ENCODE data around the gene RGSL1.

Gene RGSL1

GRCh38 chr1:182589931-182590330 is 140.0 kb downstream of the RGSL1 start:
- TF ChIP-seq, protein P1, sequence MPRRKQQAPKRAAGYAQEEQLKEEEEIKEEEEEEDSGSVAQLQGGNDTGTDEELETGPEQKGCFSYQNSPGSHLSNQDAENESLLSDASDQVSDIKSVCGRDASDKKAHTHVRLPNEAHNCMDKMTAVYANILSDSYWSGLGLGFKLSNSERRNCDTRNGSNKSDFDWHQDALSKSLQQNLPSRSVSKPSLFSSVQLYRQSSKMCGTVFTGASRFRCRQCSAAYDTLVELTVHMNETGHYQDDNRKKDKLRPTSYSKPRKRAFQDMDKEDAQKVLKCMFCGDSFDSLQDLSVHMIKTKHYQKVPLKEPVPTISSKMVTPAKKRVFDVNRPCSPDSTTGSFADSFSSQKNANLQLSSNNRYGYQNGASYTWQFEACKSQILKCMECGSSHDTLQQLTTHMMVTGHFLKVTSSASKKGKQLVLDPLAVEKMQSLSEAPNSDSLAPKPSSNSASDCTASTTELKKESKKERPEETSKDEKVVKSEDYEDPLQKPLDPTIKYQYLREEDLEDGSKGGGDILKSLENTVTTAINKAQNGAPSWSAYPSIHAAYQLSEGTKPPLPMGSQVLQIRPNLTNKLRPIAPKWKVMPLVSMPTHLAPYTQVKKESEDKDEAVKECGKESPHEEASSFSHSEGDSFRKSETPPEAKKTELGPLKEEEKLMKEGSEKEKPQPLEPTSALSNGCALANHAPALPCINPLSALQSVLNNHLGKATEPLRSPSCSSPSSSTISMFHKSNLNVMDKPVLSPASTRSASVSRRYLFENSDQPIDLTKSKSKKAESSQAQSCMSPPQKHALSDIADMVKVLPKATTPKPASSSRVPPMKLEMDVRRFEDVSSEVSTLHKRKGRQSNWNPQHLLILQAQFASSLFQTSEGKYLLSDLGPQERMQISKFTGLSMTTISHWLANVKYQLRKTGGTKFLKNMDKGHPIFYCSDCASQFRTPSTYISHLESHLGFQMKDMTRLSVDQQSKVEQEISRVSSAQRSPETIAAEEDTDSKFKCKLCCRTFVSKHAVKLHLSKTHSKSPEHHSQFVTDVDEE (CRISPR knock-in tag; IDR thresholded peaks at IDR 0.05), result no peak
- TF ChIP-seq ZC3H10 (CRISPR knock-in tag; IDR thresholded peaks at IDR 0.05) (no peak), ZNF8 (CRISPR knock-in tag; IDR thresholded peaks at IDR 0.05) (no peak), ZFP30 (CRISPR knock-in tag; IDR thresholded peaks at IDR 0.05) (no peak), CSDC2 (CRISPR knock-in tag; IDR thresholded peaks at IDR 0.05) (no peak)
- no peak for ATAC-seq

DNA sequence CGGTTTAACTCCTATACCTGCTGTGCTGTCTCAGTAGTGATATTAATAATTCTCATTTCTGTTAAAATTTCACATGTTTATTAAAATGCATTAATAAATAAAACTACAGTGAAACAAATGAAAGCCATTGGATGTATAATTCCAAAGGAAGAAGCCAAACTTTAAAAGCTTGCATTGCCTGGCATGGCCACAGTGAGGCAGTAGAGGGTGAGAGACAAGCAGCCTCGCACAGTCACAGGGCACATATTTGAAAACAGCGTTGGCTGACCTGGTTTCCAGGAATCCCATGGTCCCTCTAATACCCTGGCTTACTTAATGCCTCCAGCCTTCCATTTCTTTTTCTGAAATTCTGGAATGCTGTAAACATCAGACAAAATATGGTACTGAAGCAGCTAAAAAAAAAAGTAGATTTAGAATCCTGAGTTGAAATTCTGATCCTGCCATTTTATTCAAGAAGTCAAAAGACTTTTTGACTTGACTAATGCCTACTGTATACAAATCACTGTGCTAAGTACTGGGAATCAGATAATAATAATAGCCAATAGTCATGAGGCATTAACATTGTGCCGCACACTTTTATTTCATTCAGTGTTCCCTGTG is 145.8 kb downstream of the RGSL1 start:
- peak; percentile 81 for ATAC-seq
- no peak for TF ChIP-seq GLIS3 (CRISPR knock-in tag; IDR thresholded peaks at IDR 0.05)
- no peak for TF ChIP-seq CREB5 (CRISPR knock-in tag; IDR thresholded peaks at IDR 0.05; ENCODE audit: low read depth)
- TF ChIP-seq RARB (CRISPR knock-in tag; IDR thresholded peaks at IDR 0.05), result no peak
- no peak for TF ChIP-seq POU6F1 (CRISPR knock-in tag; IDR thresholded peaks at IDR 0.05; ENCODE audit: borderline replicate concordance, low read depth)
- TF ChIP-seq, protein P2, sequence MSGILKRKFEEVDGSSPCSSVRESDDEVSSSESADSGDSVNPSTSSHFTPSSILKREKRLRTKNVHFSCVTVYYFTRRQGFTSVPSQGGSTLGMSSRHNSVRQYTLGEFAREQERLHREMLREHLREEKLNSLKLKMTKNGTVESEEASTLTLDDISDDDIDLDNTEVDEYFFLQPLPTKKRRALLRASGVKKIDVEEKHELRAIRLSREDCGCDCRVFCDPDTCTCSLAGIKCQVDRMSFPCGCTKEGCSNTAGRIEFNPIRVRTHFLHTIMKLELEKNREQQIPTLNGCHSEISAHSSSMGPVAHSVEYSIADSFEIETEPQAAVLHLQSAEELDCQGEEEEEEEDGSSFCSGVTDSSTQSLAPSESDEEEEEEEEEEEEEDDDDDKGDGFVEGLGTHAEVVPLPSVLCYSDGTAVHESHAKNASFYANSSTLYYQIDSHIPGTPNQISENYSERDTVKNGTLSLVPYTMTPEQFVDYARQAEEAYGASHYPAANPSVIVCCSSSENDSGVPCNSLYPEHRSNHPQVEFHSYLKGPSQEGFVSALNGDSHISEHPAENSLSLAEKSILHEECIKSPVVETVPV (CRISPR knock-in tag; IDR thresholded peaks at IDR 0.05), result no peak
- TF ChIP-seq BACH2 (CRISPR knock-in tag; IDR thresholded peaks at IDR 0.05; ENCODE audit: borderline replicate concordance), result no peak
- TF ChIP-seq CSDC2 (CRISPR knock-in tag; IDR thresholded peaks at IDR 0.05), result no peak
- no peak for TF ChIP-seq ESRRG (CRISPR knock-in tag; IDR thresholded peaks at IDR 0.05)
- no peak for TF ChIP-seq ZFP30 (CRISPR knock-in tag; IDR thresholded peaks at IDR 0.05)
- no peak for TF ChIP-seq SNAI2 (CRISPR knock-in tag; IDR thresholded peaks at IDR 0.05)
- no peak for TF ChIP-seq OSR1 (CRISPR knock-in tag; IDR thresholded peaks at IDR 0.05)
- TF ChIP-seq ZNF565 (CRISPR knock-in tag; conservative IDR thresholded peaks at IDR 0.05; ENCODE audit: low read depth), result no peak
- no peak for TF ChIP-seq ARNTL (CRISPR knock-in tag; IDR thresholded peaks at IDR 0.05; ENCODE audit: borderline replicate concordance, low read depth)
- no peak for TF ChIP-seq TOX (CRISPR knock-in tag; IDR thresholded peaks at IDR 0.05; ENCODE audit: borderline replicate concordance)
- TF ChIP-seq ZFP3 (CRISPR knock-in tag; IDR thresholded peaks at IDR 0.05), result no peak
- TF ChIP-seq, protein P3, sequence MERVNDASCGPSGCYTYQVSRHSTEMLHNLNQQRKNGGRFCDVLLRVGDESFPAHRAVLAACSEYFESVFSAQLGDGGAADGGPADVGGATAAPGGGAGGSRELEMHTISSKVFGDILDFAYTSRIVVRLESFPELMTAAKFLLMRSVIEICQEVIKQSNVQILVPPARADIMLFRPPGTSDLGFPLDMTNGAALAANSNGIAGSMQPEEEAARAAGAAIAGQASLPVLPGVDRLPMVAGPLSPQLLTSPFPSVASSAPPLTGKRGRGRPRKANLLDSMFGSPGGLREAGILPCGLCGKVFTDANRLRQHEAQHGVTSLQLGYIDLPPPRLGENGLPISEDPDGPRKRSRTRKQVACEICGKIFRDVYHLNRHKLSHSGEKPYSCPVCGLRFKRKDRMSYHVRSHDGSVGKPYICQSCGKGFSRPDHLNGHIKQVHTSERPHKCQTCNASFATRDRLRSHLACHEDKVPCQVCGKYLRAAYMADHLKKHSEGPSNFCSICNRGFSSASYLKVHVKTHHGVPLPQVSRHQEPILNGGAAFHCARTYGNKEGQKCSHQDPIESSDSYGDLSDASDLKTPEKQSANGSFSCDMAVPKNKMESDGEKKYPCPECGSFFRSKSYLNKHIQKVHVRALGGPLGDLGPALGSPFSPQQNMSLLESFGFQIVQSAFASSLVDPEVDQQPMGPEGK (CRISPR knock-in tag; IDR thresholded peaks at IDR 0.05; ENCODE audit: borderline replicate concordance), result no peak
- TF ChIP-seq, protein P1 (CRISPR knock-in tag; IDR thresholded peaks at IDR 0.05), result no peak

Measured in SK-N-SH treated with all-trans-retinoic acid at 6 μM for 48 hours (cell line).